Sigmoid colon (tissue), 7 donors: ENCODE measurements around the gene FAM83G. TPM values are rescaled to one million over a fixed set of nuclear protein-coding genes. Genes with fewer than 3 reads are reported as not detected.
"Not testable (repeated sequence)": the region's sequence is repeated elsewhere in the genome, so short reads cannot be mapped to it uniquely, and the experiment has no call there.

Experiments used
- DNase-seq: peaks from one replicate; pipeline ENCODE4 v3.0.0-alpha.2; 2019
- H3K27ac ChIP-seq, 4 donors: fragments of 200-600 bp; sonication (generic); one replicate each; pipeline ENCODE4 v1.5.1; 2016 to 2019; ENCODE audit warnings: mild to moderate bottlenecking in 1 of 4
- H3K27me3 ChIP-seq, 3 donors: fragments of 200-600 bp; sonication (generic); one replicate each; pipeline ENCODE4 v1.5.1; 2019; ENCODE audit warnings: mild to moderate bottlenecking in 1 of 3
- H3K36me3 ChIP-seq, 4 donors: fragments of 200-600 bp; sonication (generic); one replicate each; pipeline ENCODE4 v1.5.1; 2016 to 2019
- H3K4me1 ChIP-seq, 4 donors: fragments of 200-600 bp; sonication (generic); one replicate each; pipeline ENCODE4 v1.5.1; 2017 to 2019
- H3K4me3 ChIP-seq, 4 donors: fragments of 200-600 bp; sonication (generic); one replicate each; pipeline ENCODE4 v1.5.1; 2017 to 2019; ENCODE audit warnings: mild to moderate bottlenecking in 2 of 4, moderate library complexity in 1 of 4
- H3K9me3 ChIP-seq, 4 donors: fragments of 200-600 bp in 3 of 4; sonication (generic) in 3 of 4; one replicate each; pipeline versions ENCODE4 v1.5.1 to v1.6.1; 2013 to 2019
- CTCF ChIP-seq, 4 experiments: fragments of 450-650 bp in 3 of 4; fragments of 200-600 bp in 1 of 4; IDR thresholded peaks; one replicate each; pipeline ENCODE4 v1.5.1; 2016 to 2019; ENCODE audit warnings: antibody characterized with exemption in 4 of 4, mild to moderate bottlenecking in 3 of 4, moderate library complexity in 2 of 4
- EP300 ChIP-seq, 4 donors: sonication (generic); formaldehyde crosslinking; IDR thresholded peaks; one replicate each; pipeline ENCODE4 v1.6.1; 2017; ENCODE audit warnings: antibody characterized with exemption in 4 of 4
- POLR2A ChIP-seq, 2 donors: fragments of 450-650 bp; IDR thresholded peaks; one replicate each; pipeline ENCODE4 v1.6.1; 2016; ENCODE audit warnings: antibody characterized with exemption in 2 of 2, mild to moderate bottlenecking in 2 of 2, moderate library complexity in 2 of 2
- POLR2AphosphoS5 ChIP-seq, 4 donors: sonication (generic); formaldehyde crosslinking; IDR thresholded peaks; one replicate each; pipeline ENCODE4 v1.6.1; 2017; ENCODE audit warnings: antibody characterized with exemption in 4 of 4
- WGBS, 2 donors: extraction: QIAGEN DNeasy Blood & Tissue Kit; methylation state at CpG; one replicate each; pipeline ENCODE4 v1.1.7; 2013; 5-methylcytosine and 5-hydroxymethylcytosine counted together
- intact Hi-C: fragments of 100-400 bp; cut with DNase I; formaldehyde crosslinking; loops from one replicate; pipeline ENCODE4 v1.15.1; 2023
- polyA plus RNA-seq, 3 donors: library from polyadenylated mRNA; stranded (reverse); fragments of 200-250 nt; gene quantifications; one replicate each; pipeline ENCODE4 v1.2.3, GENCODE V29; 2013
- total RNA-seq, 4 donors: library from RNA; depleted of rRNA; stranded (reverse); fragments of >200 nt; gene quantifications; one replicate each; pipeline ENCODE4 v1.1.0, GENCODE V29; 2016
- donor health status: healthy with polysubstance abuse.
- donor health status: Bipolar disorder and iron deficiency.
- donor health status: healthy.

Gene FAM83G
- total and polyA plus RNA-seq, 7 donors = 2.3 to 23.8 (median 2.9) TPM

DNA sequence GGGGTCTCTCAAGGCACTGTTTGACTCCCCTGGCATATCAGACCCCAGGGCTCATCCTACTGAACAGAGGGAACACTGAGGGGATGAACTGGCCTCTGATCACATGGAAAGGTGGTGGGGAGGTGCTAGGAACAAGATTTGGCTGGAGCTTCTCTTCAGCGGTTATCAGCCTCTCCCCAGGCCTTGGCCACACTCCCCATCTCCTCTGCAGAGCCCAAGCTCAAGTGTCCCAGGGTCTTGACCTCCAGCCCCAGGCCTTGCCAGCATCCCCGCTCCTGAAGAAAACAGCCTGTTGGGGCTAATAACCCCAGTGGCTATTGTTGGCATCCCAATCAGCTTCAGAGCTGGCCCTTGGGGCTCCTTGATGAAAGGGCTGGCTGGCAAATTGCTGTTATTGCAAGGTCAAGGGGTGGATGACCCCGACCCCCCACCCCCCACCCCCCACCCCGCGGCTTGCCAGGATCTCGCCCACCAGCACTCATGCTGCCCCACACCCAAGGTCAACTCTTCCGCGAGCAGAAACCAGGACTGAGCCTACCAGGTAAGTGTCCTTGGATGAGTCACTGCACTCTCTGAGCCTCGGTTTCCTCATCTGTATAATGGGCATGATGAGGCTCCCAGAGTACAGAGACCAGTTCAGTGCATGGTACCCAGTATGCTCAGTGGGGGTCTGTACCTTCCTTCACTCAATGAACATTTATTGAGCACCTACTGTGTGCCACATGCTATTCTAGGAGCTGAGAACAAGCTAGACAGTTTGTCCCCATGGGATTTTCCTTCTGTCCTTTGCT is 18.8 kb upstream of the FAM83G start:
- DNase-seq = no peak
- 75 to 88% methylated on average over 9 of the region's 9 CpGs for WGBS, 2 donors
- TF ChIP-seq POLR2AphosphoS5 (IDR thresholded peaks at IDR 0.05) (no peak), CTCF (IDR thresholded peaks at IDR 0.05) (no peak), POLR2A (IDR thresholded peaks at IDR 0.05) (no peak), EP300 (IDR thresholded peaks at IDR 0.05) (no peak)

GRCh38 chr17:19022747-19023146 is 18.2 kb upstream of the FAM83G start:
- DNase-seq = no peak
- Histone ChIP-seq H3K27ac (no peak overlapping the region), H3K4me3 (no peak overlapping the region), H3K4me1 (no peaks in the 10 kb centered on the region), H3K27me3 (no peaks in the 10 kb centered on the region), H3K36me3 (no peaks in the 10 kb centered on the region), H3K9me3 (no peaks in the 10 kb centered on the region)
- intact Hi-C loops = no loop called here
- WGBS, 2 donors = 92 to 94% methylated on average over 6 of the region's 6 CpGs
- no peak for TF ChIP-seq CTCF (IDR thresholded peaks at IDR 0.05)
- no peak for TF ChIP-seq POLR2AphosphoS5 (IDR thresholded peaks at IDR 0.05)
- TF ChIP-seq POLR2A (IDR thresholded peaks at IDR 0.05) = no peak
- no peak for TF ChIP-seq EP300 (IDR thresholded peaks at IDR 0.05)

More for the DNA sequence above, 18.8 kb upstream of the FAM83G start:
- Histone ChIP-seq H3K36me3 (no peaks in the 10 kb centered on the region), H3K4me3 (no peak overlapping the region), H3K9me3 (no peaks in the 10 kb centered on the region), H3K27me3 (no peaks in the 10 kb centered on the region), H3K4me1 (no peaks in the 10 kb centered on the region), H3K27ac (no peak overlapping the region)
- intact Hi-C loops = no loop called here

GRCh38 chr17:19022128-19022527 is 17.6 kb upstream of the FAM83G start:
- no peak overlapping the region for H3K4me3 ChIP-seq
- DNase-seq = no peak
- 89 to 93% methylated on average over 5 of the region's 5 CpGs for WGBS, 2 donors
- no peaks in the 10 kb centered on the region for H3K4me1 ChIP-seq
- TF ChIP-seq EP300 (IDR thresholded peaks at IDR 0.05) = no peak
- no peak for TF ChIP-seq POLR2AphosphoS5 (IDR thresholded peaks at IDR 0.05)
- TF ChIP-seq CTCF (IDR thresholded peaks at IDR 0.05) = no peak
- TF ChIP-seq POLR2A (IDR thresholded peaks at IDR 0.05) = no peak
- no peaks in the 10 kb centered on the region for H3K36me3 ChIP-seq
- H3K27me3 ChIP-seq = no peaks in the 10 kb centered on the region
- intact Hi-C loops = no loop called here
- H3K9me3 ChIP-seq = no peaks in the 10 kb centered on the region
- no peak overlapping the region for H3K27ac ChIP-seq

DNA sequence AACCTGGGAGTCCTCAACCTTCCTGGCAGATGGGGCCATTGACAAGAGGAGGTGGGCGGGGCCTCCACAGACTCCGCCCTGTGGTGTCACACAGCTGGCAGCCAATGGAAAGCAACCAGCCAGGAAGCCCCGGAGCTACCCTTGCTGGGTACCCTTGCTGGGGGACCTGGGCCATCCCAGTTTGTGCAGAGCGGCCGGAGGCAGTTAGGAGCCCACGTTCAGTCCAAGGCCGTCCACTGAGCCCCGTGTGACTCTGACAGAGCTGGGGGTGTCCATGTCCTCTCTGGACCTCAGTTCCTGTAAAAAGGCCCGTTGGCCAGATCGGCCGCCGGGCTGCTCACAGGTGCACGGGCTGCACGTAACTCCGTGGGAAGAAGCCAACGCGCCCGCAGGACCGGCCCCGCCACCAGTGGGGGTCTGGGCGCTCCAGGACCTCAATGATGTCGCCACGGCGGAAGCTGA is 17.1 kb upstream of the FAM83G start:
- WGBS, 2 donors = 93 to 95% methylated on average over 24 of the region's 24 CpGs

GRCh38 chr17:19021011-19021621 is 16.6 kb upstream of the FAM83G start:
- WGBS, 2 donors = 90 to 95% methylated on average over 7 of the region's 7 CpGs
- H3K27me3 ChIP-seq, H3K27ac ChIP-seq, DNase-seq, H3K36me3 ChIP-seq, H3K4me1 ChIP-seq, H3K9me3 ChIP-seq, intact Hi-C loops, H3K4me3 ChIP-seq: not testable (repeated sequence)

More for the DNA sequence above, 17.1 kb upstream of the FAM83G start:
- DNase-seq = no peak
- H3K9me3 ChIP-seq = no peaks in the 10 kb centered on the region
- intact Hi-C loops = no loop called here
- no peaks in the 10 kb centered on the region for H3K36me3 ChIP-seq
- no peak overlapping the region for H3K27ac ChIP-seq
- H3K4me1 ChIP-seq = no peaks in the 10 kb centered on the region
- no peak for TF ChIP-seq POLR2A (IDR thresholded peaks at IDR 0.05)
- no peak for TF ChIP-seq POLR2AphosphoS5 (IDR thresholded peaks at IDR 0.05)
- TF ChIP-seq EP300 (IDR thresholded peaks at IDR 0.05) = no peak
- TF ChIP-seq CTCF (IDR thresholded peaks at IDR 0.05) = no peak
- no peak overlapping the region for H3K4me3 ChIP-seq
- no peaks in the 10 kb centered on the region for H3K27me3 ChIP-seq
